GM19395 (cell line): ENCODE data around the gene RFESD.

ENCODE experiments used
- ATAC-seq: cut with Tn5 transposase; IDR thresholded peaks from one replicate; pipeline ENCODE4 v1.9.1; 2021; ENCODE audit warnings: mild to moderate bottlenecking, moderate library complexity; ENCODE audit not compliant: unreplicated experiment

RFESD gene

DNA sequence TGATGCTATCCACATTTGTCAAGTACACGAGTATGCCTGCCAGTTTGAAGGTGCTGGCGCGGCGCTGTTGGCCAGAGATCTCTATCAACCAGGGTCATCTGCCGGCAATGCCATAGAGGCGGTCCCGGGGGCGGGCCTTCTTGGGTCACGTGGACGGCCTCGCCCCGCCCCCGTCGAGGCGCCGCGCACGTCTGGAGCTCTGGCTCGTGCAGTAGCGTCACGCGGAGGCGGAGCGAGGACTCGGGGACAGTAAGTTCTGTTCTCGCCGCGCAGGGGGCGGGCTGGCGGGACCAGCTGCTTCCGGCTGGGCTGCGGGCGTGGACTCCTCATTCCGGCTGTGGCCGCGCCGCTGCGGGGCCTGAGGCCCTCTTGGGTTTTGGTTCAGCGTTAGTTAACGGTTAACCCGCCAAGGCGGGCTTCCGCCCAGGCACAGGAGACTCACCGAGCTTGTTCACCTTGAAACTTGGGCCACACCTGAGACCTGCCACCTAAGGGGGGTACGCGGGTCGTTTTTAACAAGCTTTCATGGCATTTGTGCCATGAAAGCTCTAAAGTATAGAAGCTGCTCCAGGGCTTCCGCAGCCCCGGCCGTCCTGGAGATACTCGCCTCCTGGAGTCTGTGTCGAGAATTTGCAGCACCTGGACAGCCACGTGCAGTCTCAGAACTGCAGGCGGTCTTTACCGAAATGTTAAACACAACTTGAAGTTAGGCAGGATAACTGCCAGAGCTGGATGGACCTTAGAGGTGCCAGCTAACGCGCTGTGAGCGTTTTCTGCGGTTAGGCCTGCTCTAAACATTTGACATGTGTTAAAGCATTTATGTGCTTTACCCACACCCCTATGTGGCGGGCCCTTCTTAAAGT is at the start of gene RFESD:
Gene RFESD, plus strand, starts transcription at position 209 of the 863 bp plus-strand sequence. CDS start 5,495 bp downstream, outside the sequence.
- ATAC-seq, result peak; percentile 96

DNA sequence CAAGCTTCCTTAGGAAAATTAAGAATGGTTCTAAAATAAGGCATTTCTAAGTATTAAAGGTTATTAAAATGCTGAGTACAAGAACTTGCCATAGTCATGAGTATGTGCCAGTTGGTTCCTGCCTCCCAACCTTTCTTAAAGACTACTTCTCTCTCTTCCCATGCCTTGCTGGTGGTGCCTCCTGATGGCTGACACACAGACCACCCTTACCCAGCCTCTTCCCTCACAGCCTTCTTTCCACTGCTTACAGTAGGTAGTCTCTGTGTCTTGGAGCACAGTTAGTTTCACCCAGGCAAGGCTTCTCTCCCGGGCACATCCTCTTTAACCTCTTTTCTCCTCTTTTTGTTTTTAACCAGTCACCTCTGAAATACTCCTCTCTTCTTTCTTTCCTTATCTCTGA is 47.3 kb upstream of the RFESD start:
- ATAC-seq, result no peak

GRCh38 chr5:95600557-95600956 is 46.0 kb upstream of the RFESD start:
- no peak for ATAC-seq

DNA sequence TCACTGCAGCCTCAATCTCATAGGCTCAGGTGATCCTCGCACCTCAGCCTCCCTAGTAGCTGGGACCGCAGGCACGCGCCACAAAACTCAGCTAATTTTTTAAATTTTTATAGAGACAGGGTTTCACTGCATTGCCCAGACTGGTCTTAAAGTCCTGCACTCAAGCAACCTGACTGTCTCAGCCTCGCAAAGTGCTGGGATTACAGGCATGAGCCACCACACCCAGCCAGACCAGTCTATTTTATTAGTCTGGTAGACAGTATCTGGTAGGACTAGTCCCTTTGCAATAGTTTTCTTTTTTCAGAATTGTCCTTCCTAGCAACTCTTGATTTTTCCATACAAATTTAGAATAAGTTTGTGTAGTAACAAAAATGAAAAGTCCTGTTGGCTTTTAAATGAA is 40.8 kb upstream of the RFESD start:
- no peak for ATAC-seq

DNA sequence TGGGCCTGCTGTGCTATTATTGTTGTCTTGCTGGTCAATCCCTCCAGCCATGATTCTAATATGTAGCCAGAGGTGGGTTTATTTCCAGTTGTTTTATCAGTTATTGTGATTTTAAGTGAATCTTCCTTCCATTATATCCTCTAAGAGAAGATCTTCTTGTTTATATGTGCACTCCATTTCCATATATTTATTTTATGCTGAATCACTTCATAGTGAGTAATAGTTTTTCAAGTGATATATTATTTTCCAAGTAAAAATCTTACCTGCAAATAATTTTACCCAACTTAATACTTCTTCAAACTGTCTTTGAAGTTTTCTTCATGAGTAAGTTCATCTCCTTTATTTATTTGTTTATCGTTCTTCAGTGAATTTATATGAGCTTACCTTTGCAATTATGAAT is 40.2 kb upstream of the RFESD start:
- ATAC-seq, result no peak

DNA sequence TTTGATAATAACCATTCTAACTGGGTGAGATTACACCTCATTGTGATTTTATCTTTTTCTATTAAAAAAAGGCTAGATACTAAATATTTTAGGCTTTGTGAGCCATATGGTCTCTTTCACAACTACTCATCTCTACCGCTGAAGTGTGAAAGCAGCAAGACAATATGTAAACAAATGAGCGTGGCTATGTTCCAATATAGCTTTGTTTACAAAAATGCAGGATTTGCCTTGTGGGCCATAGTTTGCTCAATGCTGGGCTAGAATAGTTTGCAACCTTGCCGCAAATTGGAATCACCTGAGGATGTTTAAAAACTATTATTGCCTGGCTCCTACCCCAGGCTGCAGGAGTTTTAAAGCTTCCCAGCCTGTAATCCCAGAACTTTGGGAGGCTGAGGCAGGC is 36.9 kb upstream of the RFESD start:
- ATAC-seq, result no peak

- no peak for ATAC-seq
These were observed 36.0 kb upstream of the RFESD start for GRCh38 chr5:95610546-95610945.

DNA sequence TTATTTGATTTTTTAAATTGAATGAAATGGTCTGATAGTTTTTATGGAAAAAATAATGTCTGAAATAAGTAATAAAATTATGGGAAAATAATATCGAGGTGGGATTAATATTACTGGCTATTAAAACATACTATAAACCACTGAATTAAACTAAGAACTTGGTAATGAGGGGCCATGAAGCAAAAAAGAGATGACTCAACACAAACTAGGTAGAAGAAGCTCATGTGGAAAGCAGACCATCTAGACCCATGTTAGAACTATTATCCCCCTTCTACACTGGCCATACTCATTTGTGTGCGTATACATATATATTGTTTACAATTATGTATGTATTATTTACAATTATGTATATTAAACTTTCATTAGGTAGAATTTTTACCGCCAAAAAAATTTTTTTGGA is 35.2 kb upstream of the RFESD start:
- no peak for ATAC-seq

- no peak for ATAC-seq
These were observed 33.1 kb upstream of the RFESD start for GRCh38 chr5:95613514-95613913.

GRCh38 chr5:95615164-95615467 is 31.5 kb upstream of the RFESD start:
- peak; percentile 55 for ATAC-seq

- ATAC-seq, result no peak
These were observed 29.5 kb upstream of the RFESD start for GRCh38 chr5:95617057-95617456.

GRCh38 chr5:95619096-95619495 is 27.5 kb upstream of the RFESD start:
- no peak for ATAC-seq

DNA sequence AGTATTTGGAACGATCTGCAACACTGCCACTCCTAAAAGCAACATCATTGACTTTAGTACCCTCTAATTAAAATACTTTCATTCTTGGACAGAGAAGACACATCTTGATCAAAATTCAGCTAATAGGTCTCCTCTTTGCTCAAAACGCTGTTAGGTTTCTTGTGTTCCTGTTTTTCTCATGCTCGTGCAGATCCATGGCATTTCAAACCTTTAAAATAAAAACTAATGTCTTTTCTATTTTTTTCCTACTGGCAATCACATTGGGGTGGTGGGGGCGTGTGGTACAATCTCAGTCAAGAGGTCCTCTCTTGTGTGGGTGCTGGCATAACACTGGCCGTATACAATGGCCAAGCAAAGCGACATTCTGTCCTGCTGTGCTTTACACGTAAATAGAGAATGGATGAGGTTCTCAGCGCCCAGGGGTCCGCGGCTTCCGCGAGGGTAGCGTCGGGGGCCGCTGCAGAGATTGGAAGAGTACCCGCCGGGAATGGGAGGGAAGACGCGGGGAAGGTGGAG is 27.0 kb upstream of the RFESD start:
- no peak for ATAC-seq

DNA sequence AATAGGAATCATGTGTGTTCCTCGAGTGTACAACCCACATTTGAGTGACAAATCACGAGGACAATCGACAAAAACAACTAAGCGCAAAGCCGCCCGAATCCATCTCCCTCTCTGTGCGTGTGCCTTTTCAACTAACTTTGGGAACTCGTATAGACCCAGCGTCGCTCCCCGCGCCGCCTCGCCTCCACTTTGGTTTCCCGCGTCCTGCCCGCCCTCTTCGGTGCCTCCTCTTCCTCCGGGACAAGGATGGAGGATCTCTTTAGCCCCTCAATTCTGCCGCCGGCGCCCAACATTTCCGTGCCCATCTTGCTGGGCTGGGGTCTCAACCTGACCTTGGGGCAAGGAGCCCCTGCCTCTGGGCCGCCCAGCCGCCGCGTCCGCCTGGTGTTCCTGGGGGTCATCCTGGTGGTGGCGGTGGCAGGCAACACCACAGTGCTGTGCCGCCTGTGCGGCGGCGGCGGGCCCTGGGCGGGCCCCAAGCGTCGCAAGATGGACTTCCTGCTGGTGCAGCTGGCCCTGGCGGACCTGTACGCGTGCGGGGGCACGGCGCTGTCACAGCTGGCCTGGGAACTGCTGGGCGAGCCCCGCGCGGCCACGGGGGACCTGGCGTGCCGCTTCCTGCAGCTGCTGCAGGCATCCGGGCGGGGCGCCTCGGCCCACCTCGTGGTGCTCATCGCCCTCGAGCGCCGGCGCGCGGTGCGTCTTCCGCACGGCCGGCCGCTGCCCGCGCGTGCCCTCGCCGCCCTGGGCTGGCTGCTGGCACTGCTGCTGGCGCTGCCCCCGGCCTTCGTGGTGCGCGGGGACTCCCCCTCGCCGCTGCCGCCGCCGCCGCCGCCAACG is 26.3 kb upstream of the RFESD start, which contains the start of gene GPR150:
Gene GPR150, plus strand, starts transcription at position 58 of the 840 bp plus-strand sequence. Its CDS starts 189 bp downstream, at position 247.
- ATAC-seq, result peak; percentile 60

DNA sequence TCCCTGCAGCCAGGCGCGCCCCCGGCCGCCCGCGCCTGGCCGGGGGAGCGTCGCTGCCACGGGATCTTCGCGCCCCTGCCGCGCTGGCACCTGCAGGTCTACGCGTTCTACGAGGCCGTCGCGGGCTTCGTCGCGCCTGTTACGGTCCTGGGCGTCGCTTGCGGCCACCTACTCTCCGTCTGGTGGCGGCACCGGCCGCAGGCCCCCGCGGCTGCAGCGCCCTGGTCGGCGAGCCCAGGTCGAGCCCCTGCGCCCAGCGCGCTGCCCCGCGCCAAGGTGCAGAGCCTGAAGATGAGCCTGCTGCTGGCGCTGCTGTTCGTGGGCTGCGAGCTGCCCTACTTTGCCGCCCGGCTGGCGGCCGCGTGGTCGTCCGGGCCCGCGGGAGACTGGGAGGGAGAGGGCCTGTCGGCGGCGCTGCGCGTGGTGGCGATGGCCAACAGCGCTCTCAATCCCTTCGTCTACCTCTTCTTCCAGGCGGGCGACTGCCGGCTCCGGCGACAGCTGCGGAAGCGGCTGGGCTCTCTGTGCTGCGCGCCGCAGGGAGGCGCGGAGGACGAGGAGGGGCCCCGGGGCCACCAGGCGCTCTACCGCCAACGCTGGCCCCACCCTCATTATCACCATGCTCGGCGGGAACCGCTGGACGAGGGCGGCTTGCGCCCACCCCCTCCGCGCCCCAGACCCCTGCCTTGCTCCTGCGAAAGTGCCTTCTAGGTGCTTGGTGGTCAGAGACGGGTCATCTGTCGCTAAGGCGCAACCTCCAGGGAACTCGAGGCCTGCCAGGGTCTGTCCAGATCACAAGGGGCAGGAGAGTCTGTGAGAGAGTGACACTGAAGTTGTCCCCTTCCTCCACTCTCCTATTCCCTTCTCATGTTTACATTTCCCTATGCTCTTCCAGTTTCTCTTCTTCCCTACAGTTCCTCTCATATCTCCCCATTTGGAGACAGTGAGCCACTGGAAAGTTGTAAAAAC is 25.4 kb upstream of the RFESD start:
- ATAC-seq, result peak; percentile 48

GRCh38 chr5:95621839-95622629 is 24.5 kb upstream of the RFESD start:
- ATAC-seq, result no peak

GRCh38 chr5:95623706-95624105 is 22.9 kb upstream of the RFESD start:
- ATAC-seq, result no peak

GRCh38 chr5:95624368-95624767 is 22.2 kb upstream of the RFESD start:
- no peak for ATAC-seq

DNA sequence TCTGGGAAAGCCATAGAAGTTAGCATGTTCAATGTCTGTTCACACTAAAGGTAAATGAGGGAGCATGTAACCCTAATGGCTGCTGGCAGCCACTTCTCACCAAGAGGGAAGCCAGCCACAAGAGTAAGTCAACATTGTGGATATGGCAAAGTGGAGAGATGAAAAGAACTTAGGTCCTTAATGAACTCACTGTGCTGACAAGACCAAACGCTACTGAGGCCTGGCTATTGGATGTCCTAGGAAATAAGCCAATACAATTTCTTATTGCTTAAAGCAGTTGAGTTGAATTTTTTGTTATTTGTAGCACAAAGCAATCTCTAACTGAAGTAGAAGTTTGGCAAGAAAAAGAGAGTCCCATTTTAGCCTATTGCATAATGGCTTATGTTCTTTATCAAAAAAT is 19.9 kb upstream of the RFESD start:
- no peak for ATAC-seq
